Uterus (tissue), 4 donors: ENCODE data around the gene NRDC. TPM values are rescaled to one million over a fixed set of nuclear protein-coding genes. Genes with fewer than 3 reads are reported as not detected.

Source experiments
- DNase-seq, 2 donors: peaks; one replicate each; pipeline ENCODE4 v3.0.0-alpha.2; 2019 to 2020
- H3K27ac ChIP-seq, 2 donors: fragments of 200-600 bp; sonication (generic); 1 replicate in 1 of 2; 2 replicates in 1 of 2; pipeline ENCODE4 v1.5.1; 2016 to 2018
- H3K27me3 ChIP-seq, 2 donors: fragments of 200-600 bp; sonication (generic); one replicate each; pipeline ENCODE4 v1.5.1; 2018 to 2019; ENCODE audit warnings: control low read depth in 1 of 2
- H3K36me3 ChIP-seq, 2 donors: fragments of 200-600 bp; sonication (generic); one replicate each; pipeline ENCODE4 v1.5.1; 2019; ENCODE audit warnings: control low read depth in 1 of 2
- H3K4me1 ChIP-seq, 2 donors: fragments of 200-600 bp; sonication (generic); one replicate each; pipeline ENCODE4 v1.5.1; 2018 to 2019; ENCODE audit warnings: control low read depth in 1 of 2
- H3K4me3 ChIP-seq, 2 donors: fragments of 200-600 bp; sonication (generic); 1 replicate in 1 of 2; 2 replicates in 1 of 2; pipeline ENCODE4 v1.5.1; 2018 to 2019; ENCODE audit warnings: mild to moderate bottlenecking in 1 of 2
- H3K9me3 ChIP-seq, 2 donors: fragments of 200-600 bp; sonication (generic); one replicate each; pipeline ENCODE4 v1.5.1; 2019; ENCODE audit warnings: control low read depth in 1 of 2
- CTCF ChIP-seq, 4 experiments: fragments of 200-600 bp in 2 of 4; fragments of 450-650 bp in 2 of 4; sonication (generic) in 2 of 4; IDR thresholded peaks; one replicate each; pipeline ENCODE4 v1.5.1; 2016 to 2019; ENCODE audit warnings: antibody characterized with exemption in 4 of 4, mild to moderate bottlenecking in 2 of 4, moderate library complexity in 1 of 4
- POLR2A ChIP-seq, 2 donors: fragments of 450-650 bp; IDR thresholded peaks; one replicate each; pipeline ENCODE4 v1.6.1; 2016; ENCODE audit warnings: antibody characterized with exemption in 2 of 2, mild to moderate bottlenecking in 1 of 2, moderate library complexity in 1 of 2
- intact Hi-C: fragments of 100-400 bp; cut with DNase I; formaldehyde crosslinking; loops from one replicate; pipeline ENCODE4 v1.15.1; 2023; ENCODE audit warnings: low total_unique reads
- total RNA-seq, 4 donors: library from RNA; depleted of rRNA in 3 of 4; stranded (reverse); fragments of >200 nt in 3 of 4; gene quantifications; one replicate each; pipeline versions ENCODE4 v1.1.0 to v1.2.4, GENCODE V29; 2014 to 2023
- donor health status: DM: yes; HTN: yes; CAD: no.

The NRDC gene
- total RNA-seq, 4 donors from 2014 or later = 35.1 to 145 (median 75.6) TPM

DNA sequence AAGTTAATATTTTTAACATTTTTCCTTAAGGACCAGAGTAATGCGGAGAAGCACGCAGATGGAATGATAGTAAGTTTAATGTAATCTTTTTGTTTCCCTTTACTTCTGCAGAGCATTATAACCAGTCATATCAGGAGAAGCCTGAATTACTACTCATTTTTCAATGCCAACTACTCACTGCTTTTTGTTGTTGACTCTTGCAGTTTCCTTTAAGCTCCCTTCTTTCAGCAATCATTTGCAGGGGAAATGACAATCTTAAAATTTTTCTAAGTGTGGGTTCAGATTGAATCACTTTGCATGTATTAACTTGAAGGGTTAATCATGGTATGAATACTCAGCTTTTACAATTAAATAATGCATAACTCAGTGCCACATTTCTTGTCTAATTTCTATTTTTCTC lies 122.2 kb downstream of the NRDC start:
- Histone ChIP-seq H3K27me3 (no peaks in the 10 kb centered on the region), H3K36me3 (no peaks in the 10 kb centered on the region), H3K4me1 (no peaks in the 10 kb centered on the region), H3K9me3 (no peaks in the 10 kb centered on the region), H3K27ac (no peak overlapping the region), H3K4me3 (no peak overlapping the region)
- TF ChIP-seq CTCF (IDR thresholded peaks at IDR 0.05) = no peak
- no peak for TF ChIP-seq POLR2A (IDR thresholded peaks at IDR 0.05)
- DNase-seq = no peak
- intact Hi-C loops = no loop called here

GRCh38 chr1:51755437-51755836 lies 123.1 kb downstream of the NRDC start:
- no peak overlapping the region for H3K4me3 ChIP-seq
- H3K4me1 ChIP-seq = no peaks in the 10 kb centered on the region
- TF ChIP-seq CTCF (IDR thresholded peaks at IDR 0.05) (no peak), POLR2A (IDR thresholded peaks at IDR 0.05) (no peak)
- H3K27me3 ChIP-seq = no peaks in the 10 kb centered on the region
- intact Hi-C loops = no loop called here
- no peaks in the 10 kb centered on the region for H3K36me3 ChIP-seq
- H3K27ac ChIP-seq = no peak overlapping the region
- H3K9me3 ChIP-seq = no peaks in the 10 kb centered on the region
- DNase-seq = no peak

DNA sequence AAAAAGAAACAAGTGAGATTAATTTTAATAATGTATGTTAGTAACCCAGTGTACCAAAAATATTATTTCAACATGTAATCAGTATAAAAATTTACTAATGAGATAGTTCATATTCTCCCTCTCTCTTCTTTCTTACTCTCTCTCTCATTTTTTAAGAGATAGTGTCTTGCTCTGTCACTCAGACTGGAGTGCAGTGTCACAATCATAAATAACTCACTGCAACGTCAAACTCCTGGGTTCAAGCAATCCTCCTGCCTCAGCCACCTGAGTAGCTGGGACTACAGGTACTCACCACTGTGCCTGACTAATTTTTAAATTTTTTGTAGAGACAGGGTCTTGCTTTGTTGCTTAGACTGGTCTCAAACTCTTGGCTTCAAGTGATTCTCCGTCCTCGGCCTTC lies 123.9 kb downstream of the NRDC start:
- no peak overlapping the region for H3K4me3 ChIP-seq
- no peaks in the 10 kb centered on the region for H3K4me1 ChIP-seq
- intact Hi-C loops = no loop called here
- no peak overlapping the region for H3K27ac ChIP-seq
- no peaks in the 10 kb centered on the region for H3K9me3 ChIP-seq
- no peak for DNase-seq
- no peaks in the 10 kb centered on the region for H3K27me3 ChIP-seq
- no peaks in the 10 kb centered on the region for H3K36me3 ChIP-seq
- TF ChIP-seq POLR2A (IDR thresholded peaks at IDR 0.05) = no peak
- TF ChIP-seq CTCF (IDR thresholded peaks at IDR 0.05) = no peak

- no peaks in the 10 kb centered on the region for H3K27me3 ChIP-seq
- H3K36me3 ChIP-seq = no peaks in the 10 kb centered on the region
- H3K4me1 ChIP-seq = no peaks in the 10 kb centered on the region
- no peaks in the 10 kb centered on the region for H3K9me3 ChIP-seq
- TF ChIP-seq CTCF (IDR thresholded peaks at IDR 0.05) = no peak
- DNase-seq = no peak
- intact Hi-C loops = no loop called here
- no peak overlapping the region for H3K27ac ChIP-seq
- H3K4me3 ChIP-seq = no peak overlapping the region
Observed at GRCh38 chr1:51753969-51754368, 124.6 kb downstream of the NRDC start.

GRCh38 chr1:51752073-51752948 lies 126.2 kb downstream of the NRDC start:
- no peak for DNase-seq
- intact Hi-C loops = no loop called here
- H3K36me3 ChIP-seq = no peaks in the 10 kb centered on the region
- H3K4me3 ChIP-seq = no peak overlapping the region
- H3K27ac ChIP-seq = no peak overlapping the region
- no peaks in the 10 kb centered on the region for H3K4me1 ChIP-seq
- no peaks in the 10 kb centered on the region for H3K27me3 ChIP-seq
- no peaks in the 10 kb centered on the region for H3K9me3 ChIP-seq
- TF ChIP-seq CTCF (IDR thresholded peaks at IDR 0.05) (no peak), POLR2A (IDR thresholded peaks at IDR 0.05) (no peak)
